Fibroblast of skin of left biceps (primary cell): ENCODE data around the gene MINDY4.

Source experiments
- DNase-seq, 2 experiments: peaks; one replicate each; pipeline ENCODE4 v3.0.0-alpha.2; 2013; ENCODE audit warnings: low read depth in 2 of 2

Gene MINDY4

GRCh38 chr7:30835396-30835915 lies 64.2 kb downstream of the MINDY4 start:
- DNase-seq: no peak

- no peak for DNase-seq
These were observed 65.8 kb downstream of the MINDY4 start for GRCh38 chr7:30836991-30837390.

- no peak for DNase-seq
These were observed 66.4 kb downstream of the MINDY4 start for GRCh38 chr7:30837581-30837980.

- DNase-seq: no peak
These were observed 66.8 kb downstream of the MINDY4 start for GRCh38 chr7:30838008-30838407.

- no peak for DNase-seq
These were observed 69.2 kb downstream of the MINDY4 start for GRCh38 chr7:30840141-30841024.

GRCh38 chr7:30841025-30841735 lies 70.0 kb downstream of the MINDY4 start:
- DNase-seq: no peak

GRCh38 chr7:30841801-30842541 lies 70.8 kb downstream of the MINDY4 start:
- DNase-seq: no peak

- no peak for DNase-seq
These were observed 71.6 kb downstream of the MINDY4 start for GRCh38 chr7:30842542-30843451.

- DNase-seq: no peak
These were observed 72.7 kb downstream of the MINDY4 start for GRCh38 chr7:30843741-30844482.

GRCh38 chr7:30844483-30844874 lies 73.3 kb downstream of the MINDY4 start:
- DNase-seq: no peak

GRCh38 chr7:30844916-30845315 lies 73.7 kb downstream of the MINDY4 start:
- no peak for DNase-seq

GRCh38 chr7:30845426-30846135 lies 74.4 kb downstream of the MINDY4 start:
- DNase-seq: no peak

GRCh38 chr7:30846378-30846777 lies 75.2 kb downstream of the MINDY4 start:
- DNase-seq: no peak

- DNase-seq: no peak
These were observed 77.1 kb downstream of the MINDY4 start for GRCh38 chr7:30848121-30848855.

GRCh38 chr7:30849565-30849964 lies 78.3 kb downstream of the MINDY4 start:
- DNase-seq: no peak

GRCh38 chr7:30850426-30850825 lies 79.2 kb downstream of the MINDY4 start:
- DNase-seq: no peak

- DNase-seq: peak; percentile 36 to 42
These were observed 80.6 kb downstream of the MINDY4 start for GRCh38 chr7:30851651-30852307.

- DNase-seq: no peak
These were observed 81.1 kb downstream of the MINDY4 start for GRCh38 chr7:30852308-30852684.
